ENCODE data around the gene SH3BGRL.

Gene SH3BGRL

DNA sequence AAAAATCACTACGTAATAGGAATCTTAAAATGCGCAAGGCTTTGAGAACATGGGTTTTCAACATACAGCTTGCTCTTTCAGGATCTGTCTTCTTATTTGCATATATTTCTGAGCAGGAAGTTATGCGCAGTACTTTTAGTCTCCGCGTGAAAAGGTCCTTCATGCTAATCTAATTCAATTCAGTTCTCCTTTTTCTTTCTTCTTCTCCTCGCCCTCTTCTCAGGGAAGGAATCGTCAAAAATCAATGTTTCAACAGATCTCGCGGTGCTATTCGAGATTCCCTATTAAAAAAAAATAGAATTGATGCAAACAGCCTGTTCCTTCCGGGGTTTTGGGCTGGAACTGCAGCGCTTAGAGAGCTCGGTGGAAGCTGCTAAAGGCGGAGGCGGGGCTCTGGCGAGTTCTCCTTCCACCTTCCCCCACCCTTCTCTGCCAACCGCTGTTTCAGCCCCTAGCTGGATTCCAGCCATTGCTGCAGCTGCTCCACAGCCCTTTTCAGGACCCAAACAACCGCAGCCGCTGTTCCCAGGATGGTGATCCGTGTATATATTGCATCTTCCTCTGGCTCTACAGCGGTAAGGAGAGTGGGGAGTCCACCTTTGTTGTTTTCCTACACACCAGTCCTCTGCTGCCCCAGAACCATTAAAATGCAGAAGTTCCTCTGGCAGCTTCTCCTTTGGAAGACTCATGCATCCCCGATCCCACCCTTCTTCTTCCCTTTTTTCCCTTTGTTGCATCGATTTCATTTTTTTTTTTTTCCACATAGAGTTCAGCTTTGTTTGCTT, at the start of gene SH3BGRL, which contains the start of gene HMGN5:
TSS of gene SH3BGRL (plus strand) at position 432 of the 785 bp plus-strand sequence. CDS start at position 531, 99 bp downstream.
TSS of gene HMGN5 (minus strand) at position 243 of the 785 bp plus-strand sequence. CDS start 80,364 bp downstream, outside the sequence.
- TF ChIP-seq, protein P1, sequence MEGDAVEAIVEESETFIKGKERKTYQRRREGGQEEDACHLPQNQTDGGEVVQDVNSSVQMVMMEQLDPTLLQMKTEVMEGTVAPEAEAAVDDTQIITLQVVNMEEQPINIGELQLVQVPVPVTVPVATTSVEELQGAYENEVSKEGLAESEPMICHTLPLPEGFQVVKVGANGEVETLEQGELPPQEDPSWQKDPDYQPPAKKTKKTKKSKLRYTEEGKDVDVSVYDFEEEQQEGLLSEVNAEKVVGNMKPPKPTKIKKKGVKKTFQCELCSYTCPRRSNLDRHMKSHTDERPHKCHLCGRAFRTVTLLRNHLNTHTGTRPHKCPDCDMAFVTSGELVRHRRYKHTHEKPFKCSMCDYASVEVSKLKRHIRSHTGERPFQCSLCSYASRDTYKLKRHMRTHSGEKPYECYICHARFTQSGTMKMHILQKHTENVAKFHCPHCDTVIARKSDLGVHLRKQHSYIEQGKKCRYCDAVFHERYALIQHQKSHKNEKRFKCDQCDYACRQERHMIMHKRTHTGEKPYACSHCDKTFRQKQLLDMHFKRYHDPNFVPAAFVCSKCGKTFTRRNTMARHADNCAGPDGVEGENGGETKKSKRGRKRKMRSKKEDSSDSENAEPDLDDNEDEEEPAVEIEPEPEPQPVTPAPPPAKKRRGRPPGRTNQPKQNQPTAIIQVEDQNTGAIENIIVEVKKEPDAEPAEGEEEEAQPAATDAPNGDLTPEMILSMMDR (IDR thresholded peaks at IDR 0.05; ENCODE audit: low read depth, low read length, missing control alignments) = no peak
- H3K4me3 ChIP-seq (ENCODE audit: low read depth, low read length) = peak within 1 kb of the TSS; percentile 68
- in situ Hi-C loops (cut with HindIII; ENCODE audit: low pct_ligation_motif_present, low sequenced_read_pairs) = no loop called here
- no peaks in the 10 kb centered on the region for H3K27me3 ChIP-seq (replicated peaks)
- H3K27ac ChIP-seq = peak within 1 kb of the TSS; percentile 76
- H3K36me3 ChIP-seq (replicated peaks) = no peaks in the 10 kb centered on the region
- peak; percentile 82 for DNase-seq

DNA sequence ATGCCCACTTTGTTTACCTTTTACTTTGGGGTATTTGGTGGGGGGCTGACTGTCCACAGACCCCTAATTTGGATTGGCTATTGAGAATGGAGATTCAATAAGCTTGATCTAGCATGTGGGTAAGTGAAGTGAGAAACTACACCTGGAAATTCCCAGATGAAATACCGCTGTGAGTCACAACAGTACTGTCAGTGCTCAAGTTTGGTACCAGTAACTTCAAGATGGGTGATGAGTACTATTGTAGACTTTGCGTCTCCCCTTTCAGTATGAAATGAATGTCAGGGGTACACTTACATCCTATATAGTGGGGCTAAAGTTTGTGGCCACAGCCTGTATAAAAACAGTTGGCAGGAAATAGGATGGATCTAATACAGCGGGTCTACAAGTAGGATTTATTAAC, 33.5 kb upstream of the SH3BGRL start:
- no peak overlapping the region for H3K27ac ChIP-seq
- TF ChIP-seq, protein P1 (IDR thresholded peaks at IDR 0.05; ENCODE audit: low read depth, low read length, missing control alignments) = no peak
- no peaks in the 10 kb centered on the region for H3K36me3 ChIP-seq (replicated peaks)
- H3K27me3 ChIP-seq (replicated peaks) = no peaks in the 10 kb centered on the region
- H3K4me3 ChIP-seq (ENCODE audit: low read depth, low read length) = no peak overlapping the region
- in situ Hi-C loops (cut with HindIII; ENCODE audit: low pct_ligation_motif_present, low sequenced_read_pairs) = no loop called here
- no peak for DNase-seq

DNA sequence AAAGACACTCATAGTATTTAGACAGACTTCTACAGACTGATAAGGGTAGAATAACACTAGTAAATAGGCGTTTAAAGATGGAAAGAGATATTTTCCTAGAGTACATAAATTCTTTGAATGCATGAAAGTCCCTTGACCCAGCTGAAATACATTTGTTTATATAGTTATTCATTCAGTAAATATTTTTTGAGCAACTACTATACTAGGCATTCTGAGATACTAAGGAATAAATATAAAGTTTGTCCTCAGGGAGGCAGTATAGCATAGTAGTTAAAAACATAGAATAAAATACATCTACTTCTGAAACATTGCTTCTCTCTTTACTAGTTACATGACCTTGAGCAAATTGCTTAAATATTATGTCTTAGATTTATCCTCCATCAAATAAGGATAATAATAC, 27.6 kb upstream of the SH3BGRL start:
- DNase-seq = no peak
- no peaks in the 10 kb centered on the region for H3K27me3 ChIP-seq (replicated peaks)
- TF ChIP-seq, protein P1 (IDR thresholded peaks at IDR 0.05; ENCODE audit: low read depth, low read length, missing control alignments) = no peak
- H3K27ac ChIP-seq = no peak overlapping the region
- in situ Hi-C loops (cut with HindIII; ENCODE audit: low pct_ligation_motif_present, low sequenced_read_pairs) = no loop called here
- H3K4me3 ChIP-seq (ENCODE audit: low read depth, low read length) = no peak overlapping the region
- no peaks in the 10 kb centered on the region for H3K36me3 ChIP-seq (replicated peaks)

DNA sequence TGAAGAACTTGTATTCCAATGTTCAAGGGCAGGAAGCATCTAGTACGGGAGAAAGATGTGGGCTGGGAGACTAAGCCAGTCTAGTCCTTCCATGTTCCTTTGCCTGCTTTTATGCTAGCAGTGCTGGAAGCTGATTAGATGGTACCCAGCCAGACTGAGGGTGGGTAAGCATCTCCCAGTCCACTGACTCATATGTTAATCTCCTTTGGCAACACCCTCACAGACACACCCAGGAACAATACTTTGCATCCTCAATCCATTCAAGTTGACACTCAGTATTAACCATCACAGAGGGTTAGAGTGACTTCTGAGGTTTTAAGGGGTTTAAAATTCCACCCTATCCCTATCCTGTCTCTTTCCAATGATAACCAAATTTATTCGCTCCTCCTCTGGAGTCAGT, 6.6 kb upstream of the SH3BGRL start:
- DNase-seq = no peak
- Histone ChIP-seq H3K36me3 (replicated peaks) (no peaks in the 10 kb centered on the region), H3K27ac (no peak overlapping the region), H3K27me3 (replicated peaks) (no peaks in the 10 kb centered on the region), H3K4me3 (ENCODE audit: low read depth, low read length) (no peak overlapping the region)
- in situ Hi-C loops (cut with HindIII; ENCODE audit: low pct_ligation_motif_present, low sequenced_read_pairs) = no loop called here
- TF ChIP-seq, protein P1 (IDR thresholded peaks at IDR 0.05; ENCODE audit: low read depth, low read length, missing control alignments) = no peak

DNA sequence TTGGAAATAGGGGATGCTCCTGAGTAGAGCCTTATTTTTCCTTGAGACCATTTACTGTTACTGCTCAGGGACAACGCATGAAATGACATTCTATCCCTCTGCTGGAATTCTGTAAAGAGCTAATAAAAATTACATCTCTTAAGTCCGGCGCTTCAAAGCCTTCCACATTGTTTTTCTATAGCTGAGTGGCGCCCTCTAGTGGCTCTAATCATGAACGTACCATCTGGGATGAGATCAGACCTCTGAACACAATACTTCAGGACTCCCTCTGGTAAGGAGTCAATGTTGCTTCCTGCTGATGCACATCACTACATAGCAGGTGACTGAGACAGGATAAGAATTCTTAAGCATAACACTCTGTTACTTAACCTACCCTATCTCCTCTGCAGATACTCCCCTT, 6.2 kb upstream of the SH3BGRL start:
- DNase-seq = peak; percentile 40
- Histone ChIP-seq H3K4me3 (ENCODE audit: low read depth, low read length) (no peak overlapping the region), H3K27me3 (replicated peaks) (no peaks in the 10 kb centered on the region), H3K27ac (no peak overlapping the region), H3K36me3 (replicated peaks) (no peaks in the 10 kb centered on the region)
- TF ChIP-seq, protein P1 (IDR thresholded peaks at IDR 0.05; ENCODE audit: low read depth, low read length, missing control alignments) = peak; percentile 68
- in situ Hi-C loops (cut with HindIII; ENCODE audit: low pct_ligation_motif_present, low sequenced_read_pairs) = no loop called here
